HG03175 (cell line): ENCODE measurements around the gene SLIT3.

Experiments
- ATAC-seq: cut with Tn5 transposase; IDR thresholded peaks from one replicate; pipeline ENCODE4 v1.9.1; 2021; ENCODE audit warnings: mild to moderate bottlenecking, moderate library complexity; ENCODE audit not compliant: unreplicated experiment

The SLIT3 gene

DNA sequence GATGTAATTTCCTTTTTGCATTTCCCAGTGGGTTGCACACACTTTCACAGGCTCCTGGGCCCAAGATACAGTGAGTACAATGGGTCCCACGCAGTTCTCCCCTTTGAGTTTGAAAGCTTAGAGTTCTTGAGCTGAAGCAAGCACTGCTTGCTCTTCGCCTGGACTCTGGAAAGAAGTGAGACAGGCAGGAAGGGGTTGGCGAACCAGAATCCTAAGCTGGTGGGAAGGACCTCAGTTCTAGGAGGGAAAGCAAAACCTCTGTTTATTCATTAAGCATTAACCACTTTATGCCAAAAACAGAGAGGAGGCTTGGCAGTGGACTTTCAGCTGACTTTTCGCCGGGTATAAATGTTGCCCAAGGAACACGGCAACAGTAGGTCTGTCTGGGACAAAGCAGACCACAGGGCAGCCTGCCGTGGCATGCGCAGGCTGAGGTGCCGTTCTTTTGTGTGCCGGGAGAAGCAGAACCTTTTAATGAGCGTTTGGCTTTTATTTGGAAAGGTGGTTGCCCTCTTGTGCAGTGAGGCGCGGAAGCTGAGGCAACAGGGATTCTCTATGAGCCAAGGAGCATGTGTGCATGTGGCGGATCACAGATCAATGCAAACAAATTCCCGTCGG, 481.8 kb downstream of the SLIT3 start:
- no peak for ATAC-seq

DNA sequence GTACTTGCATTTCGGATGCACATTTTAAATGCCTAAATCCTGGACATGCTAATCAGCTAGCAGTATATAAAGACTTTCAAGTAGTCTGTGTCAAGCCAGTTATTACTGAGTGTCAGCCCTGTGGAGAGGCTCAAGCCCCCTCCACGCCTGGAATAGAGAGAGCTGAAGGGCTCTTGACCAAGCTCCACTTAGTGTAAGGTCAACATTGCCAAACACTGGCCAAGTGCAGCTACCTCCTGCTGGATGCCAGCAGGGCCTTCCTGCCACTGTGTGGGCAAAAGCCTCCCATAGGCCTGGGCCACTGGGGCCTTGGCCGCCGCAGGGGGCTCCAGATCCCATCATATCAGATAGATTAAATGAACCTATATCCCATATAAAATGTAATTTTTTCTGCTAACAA, 482.4 kb downstream of the SLIT3 start:
- ATAC-seq, result no peak

DNA sequence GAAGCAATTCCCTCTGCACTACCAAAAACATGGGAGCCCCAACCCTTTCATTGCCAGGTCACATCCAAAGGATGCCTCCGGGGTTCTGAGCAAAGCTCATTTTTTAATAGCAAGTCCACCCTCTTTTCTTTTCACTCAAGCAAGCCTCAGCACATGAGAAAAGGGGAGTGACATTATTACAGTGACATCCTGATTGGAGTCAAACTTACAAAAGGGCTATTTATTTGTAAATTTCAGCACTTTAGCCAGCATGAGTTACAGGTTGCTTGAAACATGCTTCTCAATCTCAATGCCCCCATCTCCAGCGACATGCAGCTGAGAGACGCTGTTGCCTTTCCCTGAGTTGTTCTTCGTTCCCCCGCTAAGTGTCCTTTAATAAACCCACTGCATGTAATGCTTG, 483.3 kb downstream of the SLIT3 start:
- ATAC-seq, result no peak

DNA sequence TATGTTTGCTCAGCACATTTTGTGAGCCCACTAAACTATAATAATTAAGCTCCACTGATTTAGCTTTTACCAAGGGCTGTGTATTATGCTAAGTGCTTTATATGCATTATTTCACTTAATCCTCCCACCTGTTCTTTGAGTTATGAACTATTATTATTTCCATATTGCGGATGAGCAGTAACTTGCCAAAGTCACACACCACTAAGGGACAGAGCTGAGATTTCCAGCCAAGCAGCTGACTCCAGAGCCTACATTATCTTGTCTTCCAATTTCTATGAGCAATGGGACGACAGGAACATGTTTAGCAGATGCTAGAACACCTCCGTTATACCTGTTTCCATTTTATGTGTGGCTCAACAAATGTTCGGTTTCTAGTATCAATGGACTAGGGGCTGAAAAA, 484.3 kb downstream of the SLIT3 start:
- no peak for ATAC-seq

DNA sequence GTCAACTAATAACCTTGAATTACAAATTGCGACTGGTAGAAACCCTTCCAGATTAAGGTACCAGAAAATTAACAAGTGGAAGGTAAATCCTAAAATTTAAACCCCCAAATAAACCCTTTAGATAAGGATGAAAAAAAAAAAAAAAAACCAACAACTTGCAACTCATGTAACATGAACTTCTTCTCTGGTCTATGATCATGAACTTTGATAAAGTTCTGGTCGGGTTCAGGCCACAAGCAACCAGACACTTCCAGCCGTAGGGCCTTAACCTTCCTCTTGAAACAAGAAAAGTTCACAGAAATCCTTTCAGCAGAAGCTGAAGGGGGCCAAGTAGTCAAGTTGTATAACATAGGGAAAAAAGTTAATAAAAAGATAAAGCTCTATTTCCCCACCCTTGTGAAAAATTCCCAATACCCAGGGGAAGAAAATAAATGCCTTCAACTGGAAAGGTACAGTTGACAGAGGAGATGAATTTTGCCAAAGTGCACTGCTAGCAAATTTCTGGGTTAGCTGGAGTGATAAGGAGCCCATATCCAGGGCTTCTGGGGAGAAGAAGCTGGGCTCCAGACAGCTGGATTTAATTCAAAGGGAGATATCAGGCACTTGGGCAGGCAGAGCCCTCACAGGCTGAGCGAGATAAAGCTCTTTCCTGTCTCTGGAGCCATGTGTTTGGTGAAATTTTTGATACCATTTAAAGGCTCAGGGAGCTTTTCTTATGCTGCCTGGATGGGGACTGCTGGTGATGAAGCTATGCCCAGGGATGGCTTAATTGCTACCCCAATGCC, 487.6 kb downstream of the SLIT3 start:
- ATAC-seq, result no peak

DNA sequence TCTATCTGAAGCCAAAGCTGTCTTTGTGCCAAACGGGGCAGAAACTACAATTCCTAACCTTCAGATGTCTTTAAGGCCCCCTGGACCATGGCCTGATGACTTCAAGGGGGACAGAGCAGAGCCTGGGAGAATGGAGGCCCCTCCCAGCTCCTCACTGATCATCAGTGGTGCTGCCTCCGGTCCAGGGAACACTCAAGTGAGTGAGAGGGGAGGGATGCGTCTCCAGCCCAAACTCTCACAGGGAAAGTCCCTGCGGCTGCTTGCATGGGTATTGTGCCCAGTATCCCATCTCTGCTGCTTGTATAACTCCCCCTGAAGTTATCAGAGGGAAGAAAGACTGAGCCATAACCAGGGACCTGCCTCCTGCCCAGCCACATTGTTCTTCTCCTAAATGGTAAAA, 490.3 kb downstream of the SLIT3 start:
- ATAC-seq, result no peak

DNA sequence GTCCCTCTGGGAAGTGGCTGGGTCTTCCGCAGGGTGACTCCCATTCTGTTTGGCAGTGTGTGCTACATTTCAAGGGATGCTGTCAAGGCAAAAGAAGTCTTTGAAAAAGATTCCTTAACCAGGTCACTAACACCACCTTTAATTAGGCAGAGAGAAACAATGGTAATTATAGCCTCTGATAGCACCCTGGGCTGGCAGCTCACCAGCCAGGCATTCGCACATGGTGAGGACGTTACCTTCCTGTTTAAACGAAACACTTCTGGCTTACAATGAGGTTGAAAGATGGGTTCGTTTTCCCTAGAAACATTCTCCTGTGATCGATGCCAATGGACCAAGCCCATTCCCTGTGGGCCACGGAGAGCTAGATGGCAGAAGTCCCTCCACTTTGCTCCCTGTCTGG, 491.7 kb downstream of the SLIT3 start:
- ATAC-seq, result no peak

DNA sequence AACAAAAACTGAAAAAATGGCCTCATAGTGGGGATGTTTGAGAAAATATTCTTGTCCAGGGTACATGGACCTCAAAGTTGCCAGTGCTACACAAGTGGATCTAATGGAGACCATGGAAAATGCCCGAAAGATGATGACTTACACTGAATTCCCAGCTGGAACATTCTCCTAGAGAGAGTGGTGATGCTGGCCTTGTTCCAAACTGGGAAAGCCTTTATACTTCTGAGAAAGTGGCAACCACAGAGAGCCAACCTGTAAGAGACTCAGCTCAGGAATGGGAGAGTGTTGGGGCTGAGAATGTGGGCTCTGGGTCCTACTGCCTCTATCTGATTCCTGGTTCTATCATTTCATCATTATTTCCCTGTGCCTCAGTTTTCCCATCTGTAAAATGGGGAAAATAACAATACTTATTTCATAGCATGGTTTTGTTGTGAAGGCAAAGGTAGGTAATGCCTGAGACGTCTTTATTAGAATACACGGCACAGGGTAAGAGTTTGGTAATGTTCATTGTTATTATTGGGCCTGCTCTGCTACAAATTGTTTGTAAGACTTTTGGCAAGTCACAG, 492.8 kb downstream of the SLIT3 start:
- ATAC-seq, result no peak

DNA sequence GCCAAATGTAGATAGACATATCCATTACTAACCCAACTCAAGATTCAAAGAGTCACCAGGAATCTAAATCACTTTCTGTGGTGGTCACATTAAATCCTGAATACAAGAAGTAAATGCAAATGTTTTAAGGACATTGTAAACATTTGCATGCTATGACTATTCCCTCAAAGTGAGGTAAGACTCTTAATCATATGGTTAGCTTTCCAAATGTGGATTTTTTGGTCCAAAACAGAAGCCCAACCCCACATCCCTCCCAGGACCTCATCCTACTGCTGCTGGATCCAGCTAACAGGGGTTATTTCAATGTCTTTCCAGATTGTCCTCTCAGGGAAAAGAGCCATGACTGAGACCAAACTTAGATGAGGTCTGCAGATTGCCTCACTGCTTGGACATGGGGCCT, 493.7 kb downstream of the SLIT3 start:
- no peak for ATAC-seq

DNA sequence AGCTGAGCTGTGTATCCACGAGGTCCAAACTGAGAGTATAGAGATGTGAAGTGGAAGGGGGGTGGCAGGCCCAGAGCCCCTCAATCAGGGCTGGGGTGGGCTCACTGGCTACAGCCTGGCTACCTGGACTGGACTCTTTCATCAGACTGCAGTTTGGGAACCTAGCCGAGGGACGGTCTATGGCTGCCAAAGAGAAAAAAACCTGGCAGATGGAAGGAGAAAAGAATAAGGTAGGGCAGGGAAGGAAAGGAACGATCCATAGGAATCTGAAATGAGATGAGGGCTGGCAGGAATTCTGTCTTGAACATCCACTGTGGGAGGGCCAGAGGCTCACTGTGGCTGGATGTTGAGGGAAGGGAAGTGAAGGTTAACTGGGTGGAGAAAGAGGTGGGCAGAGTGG, 497.4 kb downstream of the SLIT3 start:
- ATAC-seq, result no peak

DNA sequence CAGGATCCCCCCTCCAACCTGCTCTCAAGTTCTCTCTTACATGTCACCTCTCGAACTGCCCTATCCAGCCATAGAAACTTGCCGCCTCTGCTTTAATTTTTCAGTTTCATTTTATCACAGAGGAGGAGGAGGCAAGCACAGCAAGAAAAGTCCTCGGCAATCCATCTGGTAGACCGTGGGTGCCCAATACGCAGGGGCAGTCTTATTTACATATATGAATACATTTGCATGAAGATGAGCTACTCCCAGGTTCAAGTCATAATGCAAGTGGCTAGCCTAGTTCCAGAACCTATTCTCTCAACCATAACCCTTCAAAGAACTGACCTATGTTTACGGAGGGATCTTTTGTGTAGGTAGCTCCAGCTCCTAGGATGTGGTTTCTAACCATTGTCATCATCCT, 498.6 kb downstream of the SLIT3 start:
- ATAC-seq, result no peak

DNA sequence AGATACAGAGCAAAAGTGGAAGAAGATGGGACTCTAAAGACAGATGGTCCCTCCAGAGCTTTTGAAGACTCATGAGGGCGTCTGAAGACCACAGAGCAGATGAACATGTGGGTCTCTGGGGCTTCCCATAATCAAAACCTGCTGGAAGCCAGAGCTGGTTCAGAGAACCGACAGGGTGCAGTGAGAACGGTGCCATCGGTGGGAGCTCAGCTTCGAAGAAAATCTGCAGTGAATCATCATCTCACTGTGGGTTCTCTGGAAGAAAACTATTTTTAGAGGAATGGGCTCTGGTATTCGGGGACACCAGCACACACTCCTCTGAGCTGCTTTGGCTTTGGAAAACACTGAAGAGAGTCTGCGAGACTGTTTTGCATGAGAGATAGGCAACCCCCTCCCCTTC, 499.4 kb downstream of the SLIT3 start:
- no peak for ATAC-seq

DNA sequence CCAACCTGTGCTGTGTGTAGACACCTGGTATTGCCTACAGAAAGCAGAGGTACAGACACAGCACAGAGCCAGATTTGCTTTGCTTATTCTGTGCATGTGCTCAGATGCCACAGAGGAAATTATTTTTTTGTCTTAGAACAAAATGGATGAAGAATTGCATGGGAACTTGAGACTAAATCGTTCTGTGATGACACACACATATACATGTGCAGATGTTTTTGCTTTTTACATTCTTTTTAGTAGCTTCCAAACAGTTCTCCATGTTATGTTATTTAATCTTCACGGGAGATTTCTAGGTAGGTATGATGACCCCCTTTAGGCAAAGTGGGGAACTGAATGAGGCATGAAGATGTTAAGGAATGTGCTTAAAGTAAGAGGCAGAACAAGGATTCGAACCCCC, 500.2 kb downstream of the SLIT3 start:
- no peak for ATAC-seq

DNA sequence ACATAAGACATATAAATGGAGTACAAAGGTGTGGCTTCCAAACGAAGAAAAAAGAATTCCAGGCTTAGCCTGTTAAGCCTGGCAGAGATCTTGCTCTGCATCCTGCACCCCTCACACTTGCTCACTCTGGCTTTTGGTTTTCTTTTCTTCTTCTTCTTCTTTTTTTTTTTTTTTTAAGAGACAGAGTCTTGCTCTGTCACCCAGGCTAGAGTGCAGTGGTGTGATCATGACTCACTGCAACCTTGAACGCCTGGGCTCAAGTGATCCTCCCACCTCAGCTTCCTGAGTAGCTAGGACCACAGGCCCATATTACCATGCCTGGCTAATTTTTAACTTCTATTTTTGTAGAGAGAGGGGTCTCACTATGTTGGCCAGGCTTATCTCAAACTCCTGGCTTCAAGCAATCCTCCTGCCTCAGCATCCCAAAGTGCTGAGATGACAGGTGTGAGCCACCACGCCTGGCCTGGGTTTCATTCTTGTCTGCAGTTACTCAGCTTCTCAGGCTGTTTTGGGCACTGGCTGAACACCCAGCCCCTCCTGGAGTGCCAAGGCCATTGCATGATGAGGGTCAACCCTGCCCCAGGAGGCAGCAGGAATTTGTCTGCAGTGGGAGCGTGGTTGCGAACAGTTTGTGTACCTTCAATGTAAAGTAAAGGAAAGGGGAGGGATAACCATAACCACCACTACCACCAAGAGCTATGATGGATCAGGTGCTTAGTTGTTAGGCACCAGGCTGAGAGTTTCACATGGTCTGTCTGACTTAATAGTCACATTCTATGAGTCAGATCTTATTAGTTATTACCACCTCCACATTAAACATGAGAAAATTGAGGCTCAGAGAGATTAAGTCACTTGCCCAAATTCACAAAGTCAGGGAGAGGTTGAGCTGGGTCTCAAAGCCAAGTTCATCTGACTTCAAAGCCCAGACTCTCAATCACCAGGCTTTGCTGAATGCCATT, 502.6 kb downstream of the SLIT3 start:
- ATAC-seq, result no peak

DNA sequence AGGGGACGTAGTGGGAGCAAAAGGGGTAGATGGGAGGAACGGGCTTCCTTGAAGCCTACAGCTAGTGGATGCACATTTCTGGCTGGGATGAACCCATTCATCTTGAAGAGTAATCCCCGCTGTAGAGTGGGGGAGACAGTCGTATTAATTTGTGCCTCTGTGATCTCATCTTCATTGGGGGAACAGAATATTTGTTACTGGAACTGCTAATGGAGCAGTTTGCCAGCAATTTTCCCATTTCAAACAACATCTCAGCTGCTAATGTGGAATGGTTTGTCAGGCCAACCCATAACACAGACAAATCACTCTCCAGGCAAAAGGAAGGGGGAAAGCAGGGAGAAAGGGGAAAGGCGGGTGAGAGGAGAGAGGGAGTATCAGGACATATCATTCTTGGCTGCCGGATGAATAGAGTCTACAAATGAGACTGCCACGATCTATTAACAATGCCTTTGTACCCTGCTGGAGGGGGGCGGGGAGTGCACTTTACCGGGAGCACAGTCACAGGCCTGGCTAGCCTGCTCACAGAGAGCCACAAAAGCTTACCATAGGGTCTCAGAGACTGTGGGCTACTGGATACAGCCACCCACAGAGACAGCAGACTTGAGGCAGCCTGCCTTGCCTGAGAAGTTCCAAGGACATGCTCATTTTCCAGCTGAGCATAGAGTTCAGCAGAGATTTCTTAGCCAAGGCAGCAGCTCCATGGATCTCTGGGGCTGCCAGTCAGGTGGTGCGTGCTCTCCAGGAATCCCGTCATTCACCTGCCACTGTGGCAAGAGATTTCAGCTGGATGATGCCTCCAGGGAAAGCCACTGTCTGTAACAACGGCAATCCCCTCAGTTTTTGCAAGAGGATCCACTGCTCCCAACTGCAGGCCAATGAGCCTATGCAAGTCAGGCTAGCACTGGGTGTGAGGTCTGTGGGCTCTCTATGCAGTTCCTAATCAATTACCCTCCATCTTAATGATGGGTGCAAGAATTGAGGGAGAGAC, 504.1 kb downstream of the SLIT3 start:
- no peak for ATAC-seq

DNA sequence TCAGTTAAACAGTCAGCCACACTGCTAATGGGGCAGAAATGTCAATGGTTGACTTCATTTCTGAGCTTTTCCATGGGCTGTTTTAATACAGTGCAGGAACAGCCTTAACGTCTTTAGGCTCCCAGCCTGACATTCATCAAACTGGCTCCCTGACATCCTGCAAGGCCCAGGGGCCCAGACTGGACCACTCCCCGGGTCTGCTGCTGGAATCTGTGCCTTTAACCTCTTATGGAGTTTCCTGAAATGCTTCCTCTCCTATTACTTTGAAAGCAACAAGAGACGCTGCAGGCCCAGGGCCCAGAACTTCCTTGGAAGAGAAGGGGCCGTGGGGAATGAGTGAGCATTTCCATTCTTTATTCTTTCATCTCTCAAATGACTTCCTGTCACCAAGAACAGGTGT, 504.9 kb downstream of the SLIT3 start:
- ATAC-seq, result no peak

DNA sequence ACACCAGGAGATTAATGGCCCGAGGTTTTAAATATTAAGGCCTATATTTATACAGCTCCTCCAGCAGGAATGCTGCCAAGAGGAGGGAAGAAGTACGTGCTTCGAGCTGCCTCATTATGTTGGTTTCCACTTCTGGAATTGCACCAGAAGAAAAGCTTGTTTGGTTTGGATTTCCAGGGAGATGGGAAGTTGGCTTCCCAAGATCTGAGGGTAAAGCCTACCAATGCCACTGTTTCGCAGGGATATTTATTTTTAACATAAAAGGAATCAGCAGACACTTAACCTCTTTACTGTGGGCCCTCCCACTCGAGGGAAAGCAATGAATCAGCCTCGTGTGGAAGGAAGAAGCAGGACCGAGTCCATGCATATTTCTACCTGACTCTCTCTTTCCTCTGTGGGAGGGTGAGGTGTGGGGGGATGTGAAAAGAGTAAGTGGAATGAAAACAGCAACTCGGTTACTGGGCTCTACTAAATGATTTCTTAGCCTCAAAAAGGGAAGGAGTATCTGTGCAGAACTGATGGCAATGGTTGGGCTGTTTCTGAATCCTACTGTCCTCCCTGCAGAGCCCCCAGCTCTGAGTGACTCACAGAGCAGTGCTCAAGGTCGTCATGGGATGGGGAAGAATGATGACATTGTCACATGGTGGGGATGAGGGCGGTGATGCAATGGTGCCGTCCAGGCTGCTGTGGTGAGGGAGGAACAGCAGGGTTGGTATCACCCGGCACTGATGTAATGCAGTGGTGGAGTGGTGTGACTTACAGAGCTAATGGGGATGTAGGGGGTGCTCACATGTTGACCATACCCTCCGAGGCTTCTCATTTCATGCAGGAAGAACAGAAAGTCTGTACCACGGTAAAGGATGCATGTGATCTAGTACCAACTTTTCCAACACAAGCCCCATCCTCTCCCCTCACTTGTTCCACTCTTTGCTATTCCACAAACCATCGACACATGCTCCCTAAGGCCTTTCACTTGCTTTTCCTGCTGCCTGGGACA, 506.8 kb downstream of the SLIT3 start:
- ATAC-seq, result no peak

DNA sequence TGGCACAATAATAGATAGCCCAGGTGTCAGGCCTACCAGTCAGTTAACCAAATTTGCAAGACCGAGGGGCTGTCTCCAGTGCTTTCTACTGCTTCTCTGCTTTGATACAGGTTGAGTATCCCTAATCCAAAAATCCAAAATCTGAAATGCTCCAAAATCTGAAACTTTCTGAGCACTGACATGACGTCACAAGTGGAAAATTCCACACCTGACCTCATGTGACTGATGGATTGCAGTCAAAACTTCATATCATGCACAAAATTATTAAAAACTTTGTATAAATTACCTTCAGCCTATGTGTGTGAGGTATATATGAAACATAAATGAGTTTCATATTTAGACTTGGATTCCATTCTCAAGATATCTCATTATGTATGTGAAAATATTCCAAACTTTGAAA, 508.3 kb downstream of the SLIT3 start:
- no peak for ATAC-seq

DNA sequence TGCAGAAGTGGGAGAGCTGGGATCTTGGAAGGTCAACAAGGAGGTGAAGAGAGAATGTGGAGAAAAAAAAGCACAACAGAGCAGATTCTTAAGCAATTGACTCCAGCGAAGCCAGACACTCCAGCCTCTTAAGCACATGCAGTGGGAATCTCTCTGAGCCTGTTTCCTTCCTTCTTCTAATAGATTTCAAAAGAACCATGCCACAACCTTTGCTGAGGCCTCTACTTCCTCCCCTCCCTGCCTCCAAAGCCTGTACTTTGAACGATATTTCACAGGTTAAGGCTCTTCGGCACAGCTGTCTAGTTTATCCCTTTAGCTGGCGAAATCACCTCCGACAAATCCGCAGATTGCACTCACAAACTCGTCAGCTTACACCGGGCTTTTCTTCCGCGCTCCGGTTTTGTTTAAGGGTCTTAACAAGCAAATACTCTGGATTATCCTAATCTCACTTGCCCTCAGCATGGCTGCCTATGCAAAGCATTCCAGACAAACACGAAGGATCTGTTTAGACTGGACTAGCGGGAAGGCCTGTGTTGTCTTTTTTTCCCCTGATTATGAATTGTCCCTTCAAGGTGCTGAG, 510.2 kb downstream of the SLIT3 start:
- ATAC-seq, result no peak
